PFSK-1 (cell line): ENCODE data around the gene RBM33.

Experiments used
- POLR2AphosphoS5 ChIP-seq: IDR thresholded peaks from 2 replicates; pipeline ENCODE4 v1.6.1; 2012; ENCODE audit warnings: low read depth, mild to moderate bottlenecking, control low read depth, low read length, moderate library complexity
- SIN3A ChIP-seq: IDR thresholded peaks from 2 replicates; pipeline ENCODE4 v1.6.1; 2012; ENCODE audit warnings: mild to moderate bottlenecking, low read length, moderate library complexity, borderline replicate concordance; ENCODE audit not compliant: insufficient read depth

GRCh38 chr7:155709453-155709852, 65.0 kb downstream of the RBM33 start:
- no peak for TF ChIP-seq POLR2AphosphoS5
- no peak for TF ChIP-seq SIN3A
